ENCODE measurements around the gene KAT2A. TPM values are rescaled to one million over a fixed set of nuclear protein-coding genes. Genes with fewer than 3 reads are reported as not detected.

Gene KAT2A
- total RNA-seq, 1 experiment from 2014 or later, result 11.7 TPM

Other genes with a start within 250 kb of the KAT2A start
- gene ACLY, start 202.4 kb downstream of the KAT2A start, total RNA-seq (2014; rRNA removed; shearing (Covaris generic)), result 98.2 and 99.4 TPM in 2 replicates
- gene ODAD4, start 190.8 kb downstream of the KAT2A start, total RNA-seq (2014; rRNA removed; shearing (Covaris generic)), result 0.78 and 1.9 TPM in 2 replicates
- gene CNP, start 154.6 kb downstream of the KAT2A start, total RNA-seq (2014; rRNA removed; shearing (Covaris generic)), result 37.8 and 43.9 TPM in 2 replicates
- 63.1 and 65.7 TPM in 2 replicates for gene DNAJC7, start 103.9 kb downstream of the KAT2A start, total RNA-seq (2014; rRNA removed; shearing (Covaris generic))
- 36.2 and 38.0 TPM in 2 replicates for gene NKIRAS2, start 101.3 kb downstream of the KAT2A start, total RNA-seq (2014; rRNA removed; shearing (Covaris generic))
- 0.10 and 0.24 TPM in 2 replicates for gene C17orf113, start 70.8 kb downstream of the KAT2A start, total RNA-seq (2014; rRNA removed; shearing (Covaris generic))
- gene ZNF385C, start 22.9 kb downstream of the KAT2A start, total RNA-seq (2014; rRNA removed; shearing (Covaris generic)), result not detected in 2 replicates
- gene DHX58, start 8.7 kb downstream of the KAT2A start, total RNA-seq (2014; rRNA removed; shearing (Covaris generic)), result 4.2 and 4.8 TPM in 2 replicates
- gene HSPB9, start 1.4 kb upstream of the KAT2A start, total RNA-seq (2014; rRNA removed; shearing (Covaris generic)), result not detected in 2 replicates
- gene RAB5C, start 33.6 kb upstream of the KAT2A start, total RNA-seq (2014; rRNA removed; shearing (Covaris generic)), result 95.0 and 130 TPM in 2 replicates
- 0.12 TPM in 1 of 2 replicates, not detected in the other for gene KCNH4, start 59.8 kb upstream of the KAT2A start, total RNA-seq (2014; rRNA removed; shearing (Covaris generic))
- not detected in 2 replicates for gene HCRT, start 64.1 kb upstream of the KAT2A start, total RNA-seq (2014; rRNA removed; shearing (Covaris generic))
- gene GHDC, start 73.1 kb upstream of the KAT2A start, total RNA-seq (2014; rRNA removed; shearing (Covaris generic)), result 7.9 and 10.5 TPM in 2 replicates
- gene STAT5B, start 155.0 kb upstream of the KAT2A start, total RNA-seq (2014; rRNA removed; shearing (Covaris generic)), result 11.2 and 12.6 TPM in 2 replicates
- gene STAT5A, start 167.1 kb upstream of the KAT2A start, total RNA-seq (2014; rRNA removed; shearing (Covaris generic)), result 7.8 and 23.9 TPM in 2 replicates